H9 (cell line): ENCODE data around the gene PPP1R16B. TPM values are rescaled to one million over a fixed set of nuclear protein-coding genes. Genes with fewer than 3 reads are reported as not detected.
A peak's percentile ranks its signal among the peaks of the same experiment; 100 is the strongest.

Experiments used
- DNase-seq: peaks from one replicate; pipeline ENCODE4 v3.0.0-alpha.2; 2017
- H2AFZ ChIP-seq: one replicate; pipeline ENCODE4 v1.6.1; 2013; ENCODE audit warnings: mild to moderate bottlenecking, low read length, control low read depth, moderate library complexity
- H2AK5ac ChIP-seq: 2 replicates; pipeline ENCODE4 v1.6.1; 2013; ENCODE audit warnings: low read length, control low read depth, mixed read lengths; ENCODE audit not compliant: insufficient read length
- H2BK120ac ChIP-seq: one replicate; pipeline ENCODE4 v1.6.1; 2013; ENCODE audit warnings: low read depth, mild to moderate bottlenecking, low read length, control low read depth, inconsistent platforms; ENCODE audit not compliant: poor library complexity, severe bottlenecking
- H2BK12ac ChIP-seq: 2 replicates; pipeline ENCODE4 v1.6.1; 2013; ENCODE audit warnings: low read length, control low read depth, mixed read lengths, low read depth; ENCODE audit not compliant: insufficient read length
- H2BK15ac ChIP-seq: 2 replicates; pipeline ENCODE4 v1.6.1; 2013; ENCODE audit warnings: low read depth, low read length, control low read depth
- H2BK20ac ChIP-seq: one replicate; pipeline ENCODE4 v1.6.1; 2013; ENCODE audit warnings: low read depth, mild to moderate bottlenecking, low read length, control low read depth, inconsistent platforms; ENCODE audit not compliant: poor library complexity, severe bottlenecking
- H2BK5ac ChIP-seq: 2 replicates; pipeline ENCODE4 v1.6.1; 2013; ENCODE audit warnings: low read length, control low read depth, mixed read lengths; ENCODE audit not compliant: insufficient read length
- H3K14ac ChIP-seq: 2 replicates; pipeline ENCODE4 v1.6.1; 2013; ENCODE audit warnings: low read length, control low read depth; ENCODE audit not compliant: insufficient read depth
- H3K18ac ChIP-seq: 2 replicates; pipeline ENCODE4 v1.6.1; 2013; ENCODE audit warnings: low read depth, mild to moderate bottlenecking, mixed read lengths, low read length, control low read depth; ENCODE audit not compliant: insufficient read length
- H3K23ac ChIP-seq: 2 replicates; pipeline ENCODE4 v1.6.1; 2013; ENCODE audit warnings: low read length, control low read depth, mixed read lengths, low read depth; ENCODE audit not compliant: insufficient read length
- H3K23me2 ChIP-seq: 2 replicates; pipeline ENCODE4 v1.6.1; 2013; ENCODE audit warnings: low read depth, mild to moderate bottlenecking, mixed read lengths, low read length, control low read depth; ENCODE audit not compliant: insufficient read length, poor library complexity, severe bottlenecking
- H3K27ac ChIP-seq: 2 replicates; pipeline ENCODE4 v1.5.1; 2013; ENCODE audit warnings: low read length, control low read depth, mixed read lengths, low read depth; ENCODE audit not compliant: insufficient read length
- H3K27me3 ChIP-seq: 2 replicates; pipeline ENCODE4 v1.6.1; 2013; ENCODE audit warnings: low read length, control low read depth, inconsistent platforms; ENCODE audit not compliant: insufficient read depth
- H3K4ac ChIP-seq: 2 replicates; pipeline ENCODE4 v1.6.1; 2013; ENCODE audit warnings: low read depth, mild to moderate bottlenecking, control low read depth, inconsistent platforms, low read length, moderate library complexity
- H3K4me1 ChIP-seq: 2 replicates; pipeline ENCODE4 v1.6.1; 2013; ENCODE audit warnings: low read length, control low read depth, inconsistent platforms; ENCODE audit not compliant: insufficient read depth
- H3K4me2 ChIP-seq: 2 replicates; pipeline ENCODE4 v1.6.1; 2013; ENCODE audit warnings: low read length, control low read depth, mixed read lengths; ENCODE audit not compliant: insufficient read length, insufficient read depth
- H3K56ac ChIP-seq: 2 replicates; pipeline ENCODE4 v1.6.1; 2013; ENCODE audit warnings: low read depth, mild to moderate bottlenecking, mixed read lengths, low read length, control low read depth; ENCODE audit not compliant: insufficient read length
- H3K79me1 ChIP-seq: 2 replicates; pipeline ENCODE4 v1.6.1; 2013; ENCODE audit warnings: low read depth, mild to moderate bottlenecking, moderate library complexity, low read length, control low read depth, inconsistent platforms; ENCODE audit not compliant: insufficient read depth, poor library complexity, severe bottlenecking
- H3K79me2 ChIP-seq: 2 replicates; pipeline ENCODE4 v1.6.1; 2013; ENCODE audit warnings: low read length, control low read depth, inconsistent platforms; ENCODE audit not compliant: insufficient read depth
- H3K9ac ChIP-seq: 2 replicates; pipeline ENCODE4 v1.6.1; 2013; ENCODE audit warnings: low read length, control low read depth, mixed read lengths; ENCODE audit not compliant: insufficient read length; ENCODE audit errors: extremely low read depth
- H3K9me3 ChIP-seq: one replicate; pipeline ENCODE4 v1.6.1; 2013; ENCODE audit warnings: low read depth, low read length, inconsistent platforms; ENCODE audit not compliant: control insufficient read depth
- H3T11ph ChIP-seq: one replicate; pipeline ENCODE4 v1.6.1; 2013; ENCODE audit warnings: mild to moderate bottlenecking, low read length, control low read depth, inconsistent platforms
- H4K20me1 ChIP-seq: one replicate; pipeline ENCODE4 v1.6.1; 2013; ENCODE audit not compliant: control insufficient read depth, insufficient read length, insufficient read depth
- H4K5ac ChIP-seq: 2 replicates; pipeline ENCODE4 v1.6.1; 2013; ENCODE audit warnings: low read depth, mild to moderate bottlenecking, mixed read lengths, low read length, control low read depth; ENCODE audit not compliant: insufficient read length
- H4K8ac ChIP-seq: replicated peaks from 2 replicates; pipeline ENCODE4 v1.6.1; 2013; ENCODE audit warnings: low read length, control low read depth, mixed read lengths, low read depth; ENCODE audit not compliant: insufficient read length
- H4K91ac ChIP-seq: 2 replicates; pipeline ENCODE4 v1.6.1; 2013; ENCODE audit warnings: low read depth, mild to moderate bottlenecking, moderate library complexity, mixed read lengths, low read length, control low read depth; ENCODE audit not compliant: insufficient read length
- H3K27ac Mint-ChIP-seq, 3 experiments: 2 replicates in 2 of 3; 3 replicates in 1 of 3; pipeline ENCODE4 v1.8.0; 2020 to 2021; ENCODE audit warnings: mixed read lengths in 3 of 3, mild to moderate bottlenecking in 1 of 3, moderate library complexity in 1 of 3
- H3K27me3 Mint-ChIP-seq: 2 replicates; pipeline ENCODE4 v1.8.0; 2021; ENCODE audit warnings: low read depth, mild to moderate bottlenecking, moderate library complexity, mixed read lengths
- H3K36me3 Mint-ChIP-seq, 3 experiments: 2 replicates in 2 of 3; 3 replicates in 1 of 3; pipeline ENCODE4 v1.8.0; 2020 to 2021; ENCODE audit warnings: low read depth in 3 of 3, mixed read lengths in 3 of 3; ENCODE audit not compliant: insufficient read depth in 1 of 3
- H3K4me1 Mint-ChIP-seq, 2 experiments: 2 replicates each; pipeline ENCODE4 v1.8.0; 2020; ENCODE audit warnings: mixed read lengths in 2 of 2
- H3K4me3 Mint-ChIP-seq, 2 experiments: 2 replicates in 1 of 2; 3 replicates in 1 of 2; pipeline ENCODE4 v1.8.0; 2020 to 2021; ENCODE audit warnings: mild to moderate bottlenecking in 2 of 2, mixed read lengths in 2 of 2, moderate library complexity in 1 of 2
- H3K9me3 Mint-ChIP-seq, 2 experiments: 2 replicates in 1 of 2; 3 replicates in 1 of 2; pipeline ENCODE4 v1.8.0; 2020; ENCODE audit warnings: mild to moderate bottlenecking in 2 of 2, mixed read lengths in 2 of 2, moderate library complexity in 1 of 2
- CTCF ChIP-seq: fragments of 200-600 bp; sonication (generic); conservative IDR thresholded peaks from 3 replicates; pipeline ENCODE4 v1.8.0; 2021; ENCODE audit warnings: antibody characterized with exemption, mild to moderate bottlenecking
- WGBS: extraction: QIAGEN DNeasy Blood & Tissue Kit; methylation state at CpG from one replicate; pipeline ENCODE4 v1.1.7; 2013; ENCODE audit warnings: missing lambda C conversion rate, low lambda C conversion rate, mixed read lengths; ENCODE audit not compliant: insufficient read length; ENCODE audit errors: extremely low coverage; 5-methylcytosine and 5-hydroxymethylcytosine counted together
- total RNA-seq: library from RNA; stranded (reverse); gene quantifications from 2 replicates; pipeline ENCODE4 v1.2.1, GENCODE V29; 2021

Gene PPP1R16B
- total RNA-seq, 1 experiment from 2014 or later = 8.2 TPM

GRCh38 chr20:38840053-38840893 is 34.8 kb downstream of the PPP1R16B start:
- Histone ChIP-seq H3K27me3 (no peaks in the 10 kb centered on the region), H3K23me2 (no peaks in the 10 kb centered on the region), H4K91ac (no peak overlapping the region), H2BK120ac (no peak overlapping the region), H3K23ac (no peak overlapping the region), H3K18ac (no peak overlapping the region), H3K9ac (no peak overlapping the region), H2BK15ac (no peak overlapping the region), H2BK20ac (no peak overlapping the region), H3K4ac (no peak overlapping the region), H2AK5ac (no peak overlapping the region), H3K4me1 (no peaks in the 10 kb centered on the region), H3K79me2 (no peaks in the 10 kb centered on the region), H4K5ac (no peak overlapping the region), H3K79me1 (no peaks in the 10 kb centered on the region), H4K20me1 (no peaks in the 10 kb centered on the region), H3K56ac (no peak overlapping the region), H2AFZ (no peak overlapping the region), H2BK5ac (no peak overlapping the region), H3K4me2 (no peak overlapping the region), H3K27ac (no peak overlapping the region), H3K14ac (no peak overlapping the region; the same call in 1 of the 2 replicates), H3K9me3 (no peaks in the 10 kb centered on the region), H2BK12ac (no peak overlapping the region), H4K8ac (no peak overlapping the region), H3T11ph (no peak overlapping the region)
- peak overlapping the region in 2 of 3 experiments; percentile 1 to 22; a peak in 1 of 7 replicates for H3K27ac Mint-ChIP-seq
- no peak for TF ChIP-seq CTCF
- no peak for DNase-seq
- peaks cover 17 to 23% of the 10 kb centered on the region in 2 experiments for H3K4me1 Mint-ChIP-seq
- peaks cover 0 to 3% (median 0%) of the 10 kb centered on the region in 3 experiments; a peak in 3 of 7 replicates for H3K36me3 Mint-ChIP-seq
- WGBS = no CpG with 5 or more reads among the region's 14 CpGs
- no peaks in the 10 kb centered on the region for H3K9me3 Mint-ChIP-seq
- no peak overlapping the region for H3K4me3 Mint-ChIP-seq
- H3K27me3 Mint-ChIP-seq = no peaks in the 10 kb centered on the region
